Coronary artery (tissue), 2 donors: ENCODE measurements around the gene DBNDD2.

Experiments used
- DNase-seq: peaks from one replicate; pipeline ENCODE4 v3.0.0-alpha.2; 2017; ENCODE audit warnings: low spot score
- H3K27ac ChIP-seq, 2 donors: fragments of 200-600 bp; sonication (generic); one replicate each; pipeline ENCODE4 v1.5.1; 2016 to 2019
- H3K4me3 ChIP-seq: fragments of 200-600 bp; sonication (generic); 2 replicates; pipeline ENCODE4 v1.5.1; 2016; ENCODE audit warnings: mild to moderate bottlenecking, moderate library complexity
- TF ChIP-seq, protein P1 (sequence below): fragments of 200-600 bp; sonication (generic); IDR thresholded peaks from one replicate; pipeline ENCODE4 v1.5.1; 2019; ENCODE audit warnings: antibody characterized with exemption

DBNDD2 gene, protein sequence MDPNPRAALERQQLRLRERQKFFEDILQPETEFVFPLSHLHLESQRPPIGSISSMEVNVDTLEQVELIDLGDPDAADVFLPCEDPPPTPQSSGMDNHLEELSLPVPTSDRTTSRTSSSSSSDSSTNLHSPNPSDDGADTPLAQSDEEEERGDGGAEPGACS

DNA sequence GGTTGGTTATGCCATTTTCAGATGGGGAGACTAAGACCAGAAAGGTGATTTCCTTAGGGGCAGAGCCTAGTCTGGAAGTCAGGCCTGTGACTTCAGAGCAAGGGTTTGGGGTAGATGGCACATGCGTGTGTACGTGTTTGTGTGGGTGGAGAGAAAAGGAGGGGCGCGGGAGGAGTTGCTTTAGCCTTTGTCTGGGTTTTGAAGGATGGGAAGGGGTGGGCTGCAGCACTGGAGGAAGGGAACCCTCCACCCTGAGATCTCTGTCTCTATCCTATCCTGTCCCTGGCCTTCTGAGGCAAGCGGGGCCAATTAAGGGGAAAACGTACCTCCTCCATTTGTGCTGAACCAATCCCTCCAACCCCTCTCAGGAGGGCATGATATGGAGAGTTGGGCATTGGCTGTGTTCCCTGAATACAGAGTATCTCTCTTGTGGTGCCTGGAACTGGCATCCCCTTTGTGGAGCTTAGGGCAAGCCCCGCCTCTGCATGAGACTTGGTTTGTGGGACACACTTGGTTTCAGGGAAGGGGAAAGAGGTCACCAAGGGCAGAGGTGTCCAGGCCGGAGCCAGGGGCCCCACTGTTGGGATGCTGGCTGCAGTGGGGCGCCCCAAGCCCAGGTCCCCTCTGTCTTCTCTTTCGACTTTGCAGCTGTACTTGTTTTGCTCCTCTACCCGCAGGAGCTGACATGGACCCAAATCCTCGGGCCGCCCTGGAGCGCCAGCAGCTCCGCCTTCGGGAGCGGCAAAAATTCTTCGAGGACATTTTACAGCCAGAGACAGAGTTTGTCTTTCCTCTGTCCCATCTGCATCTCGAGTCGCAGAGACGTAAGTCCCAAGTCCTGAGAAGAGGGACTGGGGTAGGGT is at the start of gene DBNDD2:
Gene DBNDD2 (plus strand): TSS at position 507 of the 863 bp plus-strand sequence. CDS start 179 bp downstream, at position 686.
- TF ChIP-seq, protein P1, sequence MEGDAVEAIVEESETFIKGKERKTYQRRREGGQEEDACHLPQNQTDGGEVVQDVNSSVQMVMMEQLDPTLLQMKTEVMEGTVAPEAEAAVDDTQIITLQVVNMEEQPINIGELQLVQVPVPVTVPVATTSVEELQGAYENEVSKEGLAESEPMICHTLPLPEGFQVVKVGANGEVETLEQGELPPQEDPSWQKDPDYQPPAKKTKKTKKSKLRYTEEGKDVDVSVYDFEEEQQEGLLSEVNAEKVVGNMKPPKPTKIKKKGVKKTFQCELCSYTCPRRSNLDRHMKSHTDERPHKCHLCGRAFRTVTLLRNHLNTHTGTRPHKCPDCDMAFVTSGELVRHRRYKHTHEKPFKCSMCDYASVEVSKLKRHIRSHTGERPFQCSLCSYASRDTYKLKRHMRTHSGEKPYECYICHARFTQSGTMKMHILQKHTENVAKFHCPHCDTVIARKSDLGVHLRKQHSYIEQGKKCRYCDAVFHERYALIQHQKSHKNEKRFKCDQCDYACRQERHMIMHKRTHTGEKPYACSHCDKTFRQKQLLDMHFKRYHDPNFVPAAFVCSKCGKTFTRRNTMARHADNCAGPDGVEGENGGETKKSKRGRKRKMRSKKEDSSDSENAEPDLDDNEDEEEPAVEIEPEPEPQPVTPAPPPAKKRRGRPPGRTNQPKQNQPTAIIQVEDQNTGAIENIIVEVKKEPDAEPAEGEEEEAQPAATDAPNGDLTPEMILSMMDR, result no peak
- H3K4me3 ChIP-seq, result peak within 1 kb of the TSS; percentile 93
- peak within 1 kb of the TSS; percentile 97 to 98 for H3K27ac ChIP-seq
- no peak for DNase-seq

DNA sequence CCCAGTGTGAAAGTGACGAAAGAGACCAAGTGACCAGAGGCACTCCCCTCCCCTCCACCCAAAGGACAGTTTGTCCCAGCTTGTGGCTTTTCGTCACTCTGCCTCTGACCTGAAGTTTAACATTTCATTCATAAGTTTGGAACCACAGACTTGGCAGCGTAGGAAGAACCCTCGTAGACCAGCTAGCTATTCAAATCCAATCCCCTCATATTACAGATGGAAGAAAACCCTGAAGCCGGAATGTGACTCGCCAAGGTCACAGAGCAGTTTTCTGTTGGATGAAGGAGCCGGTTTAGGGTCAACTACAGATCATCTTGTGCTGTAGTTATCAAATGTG is 49.1 kb upstream of the DBNDD2 start:
- peak; percentile 93 for DNase-seq
- TF ChIP-seq, protein P1, result no peak
- Histone ChIP-seq H3K27ac (peak overlapping the region; percentile 84 to 92), H3K4me3 (peak overlapping the region; percentile 45)

DNA sequence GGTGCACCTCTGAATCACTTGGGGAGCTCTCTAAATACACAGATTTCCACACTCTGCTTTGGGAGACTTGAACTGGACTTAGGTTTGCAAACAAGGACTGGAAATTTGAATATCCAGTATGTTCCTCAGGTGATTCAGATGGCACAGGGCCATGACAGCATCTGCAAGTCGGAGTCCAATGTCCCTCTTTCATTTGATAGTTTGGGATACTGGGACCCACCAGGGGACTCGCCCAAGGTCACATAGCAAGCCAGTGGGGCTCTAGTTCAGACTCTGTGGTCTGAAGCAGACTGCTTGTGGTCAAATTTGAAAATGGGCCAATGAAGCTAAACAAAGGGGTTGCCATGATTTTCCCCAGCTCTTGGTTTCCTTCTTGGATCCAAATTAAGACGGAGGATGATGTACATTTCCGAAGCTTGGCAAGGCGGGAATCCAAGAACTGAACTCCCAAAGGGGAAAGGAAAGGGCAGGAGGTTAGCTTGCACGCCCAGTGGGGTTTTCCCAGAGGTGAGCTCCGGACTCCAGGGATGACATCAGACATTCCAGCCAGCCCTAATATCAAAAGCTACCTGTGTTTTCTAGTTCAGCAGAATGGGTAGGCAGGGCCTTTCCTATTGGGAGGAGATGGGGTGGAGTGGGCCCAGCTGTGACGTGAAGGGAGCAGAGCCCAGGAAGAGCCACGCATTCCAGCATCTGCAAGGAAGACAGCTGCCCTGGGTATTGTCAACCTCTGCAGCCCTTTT is 48.5 kb upstream of the DBNDD2 start:
- no peak for DNase-seq
- TF ChIP-seq, protein P1, result no peak
- no peak overlapping the region for H3K4me3 ChIP-seq

DNA sequence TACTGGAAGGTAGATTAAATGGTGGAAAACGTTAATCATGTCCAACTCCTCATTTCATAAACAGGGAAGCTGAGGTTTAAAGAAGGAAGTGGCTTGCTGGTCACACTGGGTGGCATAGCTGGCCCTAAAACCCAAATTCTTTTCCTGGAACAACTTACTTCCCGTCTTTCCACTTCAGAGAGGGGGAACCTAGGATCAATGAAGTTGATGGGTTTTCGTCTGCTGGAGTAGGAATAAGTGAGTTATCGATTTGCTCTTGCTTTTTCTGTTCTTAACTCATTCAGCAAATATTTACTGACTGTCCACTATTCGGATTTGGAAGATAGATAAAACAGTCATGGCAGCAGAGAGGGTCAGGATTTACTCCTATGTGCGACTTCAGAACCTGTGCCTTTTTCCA is 46.3 kb upstream of the DBNDD2 start:
- TF ChIP-seq, protein P1, result no peak
- no peak for DNase-seq

More for the DNA sequence above, 48.5 kb upstream of the DBNDD2 start:
- H3K27ac ChIP-seq, result peak overlapping the region; percentile 84 to 92

DNA sequence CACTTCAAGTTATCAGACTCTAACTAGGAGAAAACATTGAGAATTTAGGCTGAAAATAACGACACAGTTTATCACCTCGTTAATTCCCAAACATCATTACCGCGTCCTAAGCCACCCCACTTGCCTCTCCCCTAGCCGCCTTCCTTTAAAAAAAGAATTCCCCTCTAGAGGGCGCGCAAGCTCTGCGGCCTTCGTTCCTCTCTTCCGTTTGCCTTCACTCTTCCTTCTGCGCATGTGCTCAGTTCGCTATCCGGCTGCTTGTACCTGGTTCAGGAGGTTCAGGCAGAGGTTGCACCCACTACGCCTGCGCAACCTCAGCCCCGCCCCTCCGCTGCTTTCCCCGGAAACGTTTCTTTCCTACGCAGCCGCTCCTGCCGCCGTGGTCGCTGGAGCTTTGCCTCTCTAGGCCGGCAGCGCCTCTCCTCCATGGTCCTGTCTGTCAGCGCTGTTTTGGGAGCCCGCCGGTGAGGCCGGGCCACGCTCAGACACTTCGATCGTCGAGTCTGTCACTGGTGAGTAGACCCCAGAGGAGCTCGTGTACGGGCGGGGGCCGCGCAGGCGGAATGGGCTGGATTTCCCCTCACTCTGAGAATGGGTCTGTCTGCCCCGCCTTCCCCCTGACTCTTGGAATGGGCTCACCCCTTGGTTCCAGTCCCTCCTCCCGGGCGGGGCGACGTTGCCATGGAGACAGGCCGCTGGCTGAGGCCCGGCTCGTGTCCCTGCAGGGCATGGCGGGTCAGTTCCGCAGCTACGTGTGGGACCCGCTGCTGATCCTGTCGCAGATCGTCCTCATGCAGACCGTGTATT is 45.1 kb upstream of the DBNDD2 start, which contains the start of gene SYS1:
Gene SYS1 (plus strand): TSS at position 353 of the 807 bp plus-strand sequence. CDS start 376 bp downstream, at position 729.
- DNase-seq, result peak; percentile 99
- TF ChIP-seq, protein P1, result peak; percentile 65
- H3K4me3 ChIP-seq, result peak within 1 kb of the TSS; percentile 88
- H3K27ac ChIP-seq, result peak within 1 kb of the TSS; percentile 97

More for the DNA sequence above, 46.3 kb upstream of the DBNDD2 start:
- Histone ChIP-seq H3K27ac (peak overlapping the region; percentile 18 to 97), H3K4me3 (no peak overlapping the region)
